ENCODE results near the gene PPIL6.
A peak's percentile ranks its signal among the peaks of the same experiment; 100 is the strongest.

Gene PPIL6

DNA sequence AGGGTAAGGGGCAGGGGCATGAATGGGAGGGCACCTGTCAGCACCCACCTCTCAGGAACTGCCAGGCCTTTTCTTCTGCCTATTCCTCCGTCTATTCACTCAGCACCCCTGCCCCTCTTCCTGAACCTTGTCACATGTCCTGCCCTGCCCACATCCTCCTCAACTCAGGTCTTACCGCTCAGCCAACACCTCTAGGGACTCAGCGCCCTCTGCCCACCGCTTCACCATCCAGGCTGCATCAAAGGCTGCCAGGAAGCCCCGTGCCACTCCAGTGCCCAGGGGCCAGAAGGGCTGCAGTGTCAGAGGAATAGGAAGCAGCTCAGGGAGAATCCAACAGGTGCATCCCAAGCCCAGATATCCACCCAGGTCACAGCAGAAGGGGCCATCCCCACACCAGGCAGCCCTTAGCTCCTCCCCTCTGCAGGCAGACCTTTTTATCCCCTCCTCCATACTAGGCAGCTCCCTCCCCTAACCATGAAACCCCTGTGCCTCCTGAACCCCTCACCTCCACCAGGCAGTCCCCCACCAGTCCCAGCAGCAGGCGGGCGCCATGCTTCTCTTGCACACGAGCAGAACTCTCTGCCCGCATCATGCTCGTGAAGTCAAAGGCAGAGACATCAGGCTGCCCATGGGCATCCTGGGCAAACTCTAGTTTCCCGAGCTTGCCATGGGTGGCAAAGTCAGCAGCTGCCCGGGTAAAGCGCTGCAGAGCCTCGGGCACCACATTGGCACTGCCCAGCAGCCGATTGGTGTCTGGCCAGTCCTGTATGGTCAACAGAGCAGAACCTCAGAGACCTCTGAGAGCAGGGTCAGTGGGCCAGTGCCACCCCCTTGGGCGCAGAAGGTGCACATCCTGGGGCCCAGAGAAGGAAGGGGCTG lies 9.6 kb upstream of the PPIL6 start:
- DNase-seq (ENCODE audit: low read depth in 1 of 2, low spot score in 1 of 2): no peak

DNA sequence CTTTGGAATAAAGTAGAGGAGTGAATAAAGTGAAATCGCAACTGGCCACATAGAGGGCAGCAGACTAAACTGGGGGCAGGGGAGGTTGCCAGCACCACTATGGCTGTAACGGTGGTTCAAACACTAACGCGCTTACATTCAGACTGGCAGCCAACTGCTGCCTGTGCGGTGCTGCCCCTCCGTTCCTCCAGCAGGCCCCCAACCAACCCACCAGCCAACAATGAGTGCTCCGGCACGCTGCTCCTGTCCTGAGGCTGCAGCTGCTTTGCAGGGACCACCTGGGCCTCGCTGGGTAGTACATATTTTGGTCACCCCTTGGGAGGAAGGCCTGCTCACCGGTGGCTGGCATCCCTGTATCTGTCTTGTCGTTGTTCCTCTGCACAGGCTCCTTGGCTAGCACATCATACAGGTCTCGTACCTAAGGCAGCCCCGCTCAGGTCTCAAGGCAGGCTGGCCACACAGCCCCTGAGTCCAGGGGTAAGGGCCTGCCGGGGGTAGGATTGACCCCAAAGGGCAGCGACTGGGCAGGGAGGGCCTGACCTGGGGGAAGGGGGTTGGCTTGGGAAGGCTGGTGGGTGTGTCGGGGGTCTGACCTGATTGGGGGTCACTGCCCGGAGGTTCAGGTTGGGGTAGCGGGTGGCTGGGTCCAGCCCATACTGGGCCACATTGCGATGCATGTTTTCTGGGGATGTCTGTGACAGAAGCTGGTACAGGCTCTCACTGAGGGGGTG lies 8.8 kb upstream of the PPIL6 start:
- DNase-seq (ENCODE audit: low read depth in 1 of 2, low spot score in 1 of 2): no peak

DNA sequence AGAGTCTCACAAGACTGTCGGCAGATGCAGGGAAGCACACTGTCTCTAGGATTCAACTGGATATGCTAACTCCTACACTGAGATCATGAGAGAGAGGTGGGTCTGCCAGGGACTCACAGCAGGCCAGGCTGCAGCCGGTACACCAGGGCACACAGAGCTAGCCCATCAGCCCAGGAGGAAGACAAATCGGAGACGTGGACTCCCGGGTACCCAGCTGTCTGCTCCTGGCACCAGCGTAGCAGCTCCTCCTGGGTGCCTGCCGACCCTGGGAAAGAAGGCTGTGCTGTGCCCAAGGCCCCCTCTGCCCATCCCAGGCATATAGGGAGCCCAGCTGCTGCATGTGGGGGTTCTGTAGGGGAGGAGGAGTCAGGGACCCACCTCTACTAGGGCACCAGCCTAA lies 8.2 kb upstream of the PPIL6 start:
- DNase-seq (ENCODE audit: low read depth in 1 of 2, low spot score in 1 of 2): no peak

DNA sequence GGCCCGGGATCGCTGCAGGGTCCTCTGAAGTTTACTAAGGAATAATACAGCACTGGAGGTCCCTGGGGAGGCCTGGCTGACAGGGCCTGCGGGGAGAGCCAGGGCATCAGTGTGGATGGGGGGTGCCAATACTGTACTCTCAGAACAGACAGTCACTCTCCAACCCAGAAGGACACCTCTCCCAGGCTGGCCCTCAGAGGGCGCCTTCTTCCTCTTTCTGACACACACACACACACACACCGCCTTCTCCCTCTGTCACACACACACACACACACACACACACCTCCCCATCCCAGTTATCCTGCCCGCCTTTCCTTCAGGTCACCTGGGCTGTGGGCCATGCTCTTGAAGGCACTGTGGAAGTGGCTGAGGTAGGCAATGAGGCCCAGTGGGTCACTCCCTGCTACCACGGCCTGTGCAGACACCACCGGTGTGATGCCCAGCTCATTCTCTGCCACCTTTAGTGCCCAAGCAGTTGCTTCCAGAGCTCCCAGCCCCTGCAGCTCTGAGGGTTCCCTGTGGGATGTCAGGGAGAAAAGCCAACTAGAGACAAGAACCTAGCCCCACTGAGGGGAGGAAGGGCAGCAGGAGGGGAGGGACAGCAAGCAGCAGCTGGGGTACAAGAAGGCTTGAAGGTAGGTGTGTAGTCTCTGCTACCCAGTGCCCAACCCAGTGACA lies 7.6 kb upstream of the PPIL6 start:
- DNase-seq (ENCODE audit: low read depth in 1 of 2, low spot score in 1 of 2): no peak

DNA sequence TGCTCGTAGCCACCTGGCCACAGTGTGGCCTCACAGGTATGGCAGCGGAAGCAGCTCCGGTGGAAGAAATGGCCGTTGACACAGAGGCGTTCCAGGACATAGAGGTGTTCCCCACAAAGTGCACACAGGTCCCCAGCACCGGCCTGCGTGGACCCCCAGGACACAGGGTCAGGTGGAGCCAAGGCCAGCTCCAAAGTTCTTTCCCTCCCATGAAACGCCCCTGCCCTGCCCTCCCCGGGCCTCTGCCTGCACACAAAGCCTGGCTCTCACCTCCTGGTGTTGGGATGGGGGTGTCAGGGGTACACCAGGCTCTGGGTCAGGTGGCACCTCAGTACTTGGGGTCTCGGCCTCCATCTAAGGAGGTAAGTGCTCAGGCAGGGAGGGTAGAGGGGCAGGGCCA lies 6.7 kb upstream of the PPIL6 start:
- no peak for DNase-seq (ENCODE audit: low read depth in 1 of 2, low spot score in 1 of 2)

DNA sequence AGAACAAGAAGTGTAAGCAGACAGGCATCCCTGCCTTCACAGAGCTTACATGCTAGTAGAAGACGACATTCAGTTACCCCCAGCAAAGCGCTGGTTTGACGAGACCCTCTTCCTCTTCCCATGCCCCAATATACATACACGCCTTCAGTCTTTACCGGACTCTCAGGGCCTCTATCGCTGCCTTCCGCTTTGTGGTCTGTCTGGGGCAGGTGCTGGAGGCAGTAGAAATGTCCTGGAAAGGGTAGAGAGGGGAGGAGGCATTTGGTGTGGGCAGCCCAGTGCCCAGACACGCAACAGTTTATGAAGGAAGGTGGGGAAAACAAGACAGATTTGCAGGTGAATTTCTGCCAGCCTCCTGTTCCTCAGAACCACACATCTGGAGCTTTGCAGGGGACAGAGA lies 6.1 kb upstream of the PPIL6 start:
- no peak for DNase-seq (ENCODE audit: low read depth in 1 of 2, low spot score in 1 of 2)

DNA sequence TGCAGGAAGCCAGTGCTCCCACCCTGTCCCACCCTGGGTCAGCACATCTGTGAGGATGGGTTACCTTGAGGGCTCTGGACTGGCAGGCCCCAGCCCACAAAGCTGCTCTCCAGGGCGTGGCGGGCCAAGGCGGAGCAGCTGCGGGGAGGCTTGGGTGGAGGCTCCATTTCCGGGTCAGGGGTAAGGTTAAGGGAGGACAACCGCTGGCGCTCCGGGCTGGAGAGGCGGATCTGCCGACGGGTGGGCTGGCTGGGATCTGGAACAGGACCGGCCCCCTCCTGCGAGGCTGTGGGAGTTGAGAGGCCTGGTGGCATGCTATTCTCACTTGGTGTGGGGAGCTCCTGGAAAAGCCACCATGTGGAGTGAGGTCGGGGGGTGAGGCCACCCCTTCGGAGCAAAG lies 5.6 kb upstream of the PPIL6 start:
- no peak for DNase-seq (ENCODE audit: low read depth in 1 of 2, low spot score in 1 of 2)

DNA sequence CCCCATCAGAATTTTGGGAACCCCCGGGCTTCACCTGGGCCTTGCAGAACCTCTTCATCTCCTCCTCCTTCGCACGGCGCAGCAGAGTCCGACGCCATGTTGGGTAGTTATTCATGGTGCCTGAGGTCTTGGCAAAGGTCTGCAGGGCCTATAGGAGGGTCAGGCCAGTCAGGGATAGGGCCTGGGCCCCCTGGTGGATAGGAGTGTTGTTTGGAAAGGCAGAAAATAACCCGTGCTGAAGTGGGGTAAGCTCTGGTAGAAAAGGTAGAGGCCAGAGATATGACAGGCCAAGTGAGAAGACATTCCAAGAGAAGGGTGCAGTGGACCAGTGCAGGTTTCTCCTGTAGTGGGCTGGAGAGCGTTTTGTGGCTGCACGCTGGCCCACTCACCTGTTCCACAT lies 5.0 kb upstream of the PPIL6 start:
- DNase-seq (ENCODE audit: low read depth in 1 of 2, low spot score in 1 of 2): no peak

DNA sequence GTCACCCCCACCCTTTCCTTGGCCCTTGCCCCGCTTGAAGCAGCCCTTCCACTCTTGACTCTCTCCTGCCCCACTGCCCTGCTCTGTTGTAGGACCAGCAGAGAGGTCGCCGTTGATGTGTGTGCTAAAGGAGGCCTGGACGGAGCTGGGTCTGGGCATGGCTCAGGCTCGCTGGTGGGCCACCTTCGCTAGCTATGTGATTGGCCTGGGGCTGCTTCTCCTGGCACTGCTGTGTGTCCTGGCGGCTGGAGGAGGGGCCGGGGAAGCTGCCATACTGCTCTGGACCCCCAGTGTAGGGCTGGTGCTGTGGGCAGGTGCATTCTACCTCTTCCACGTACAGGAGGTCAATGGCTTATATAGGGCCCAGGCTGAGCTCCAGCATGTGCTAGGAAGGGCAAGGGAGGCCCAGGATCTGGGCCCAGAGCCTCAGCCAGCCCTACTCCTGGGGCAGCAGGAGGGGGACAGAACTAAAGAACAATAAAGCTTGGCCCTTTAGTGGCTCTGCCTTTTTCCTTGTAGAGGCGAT lies 3.1 kb upstream of the PPIL6 start:
- DNase-seq (ENCODE audit: low read depth in 1 of 2, low spot score in 1 of 2): no peak

DNA sequence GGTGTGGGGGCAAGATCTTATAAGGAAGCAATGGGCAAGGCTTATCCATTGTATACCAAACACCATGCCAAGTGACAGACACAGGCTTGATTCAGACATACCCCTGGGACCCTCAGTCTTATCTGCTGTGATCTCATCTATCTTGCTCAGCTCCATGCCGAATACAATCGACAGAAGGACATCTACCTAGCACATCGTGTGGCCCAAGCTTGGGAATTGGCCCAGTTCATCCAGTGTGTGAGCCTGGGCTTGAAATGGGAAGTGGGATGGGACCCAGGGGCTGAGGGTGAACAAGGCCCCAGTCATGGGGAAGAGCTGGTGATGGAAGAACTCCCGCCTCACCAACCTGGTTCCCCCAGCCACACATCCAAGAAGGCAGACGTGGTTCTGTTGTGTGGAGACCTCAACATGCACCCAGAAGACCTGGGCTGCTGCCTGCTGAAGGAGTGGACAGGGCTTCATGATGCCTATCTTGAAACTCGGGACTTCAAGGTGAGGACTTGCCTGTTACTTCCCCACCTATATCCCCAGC lies 2.0 kb upstream of the PPIL6 start:
- no peak for DNase-seq (ENCODE audit: low read depth in 1 of 2, low spot score in 1 of 2)

DNA sequence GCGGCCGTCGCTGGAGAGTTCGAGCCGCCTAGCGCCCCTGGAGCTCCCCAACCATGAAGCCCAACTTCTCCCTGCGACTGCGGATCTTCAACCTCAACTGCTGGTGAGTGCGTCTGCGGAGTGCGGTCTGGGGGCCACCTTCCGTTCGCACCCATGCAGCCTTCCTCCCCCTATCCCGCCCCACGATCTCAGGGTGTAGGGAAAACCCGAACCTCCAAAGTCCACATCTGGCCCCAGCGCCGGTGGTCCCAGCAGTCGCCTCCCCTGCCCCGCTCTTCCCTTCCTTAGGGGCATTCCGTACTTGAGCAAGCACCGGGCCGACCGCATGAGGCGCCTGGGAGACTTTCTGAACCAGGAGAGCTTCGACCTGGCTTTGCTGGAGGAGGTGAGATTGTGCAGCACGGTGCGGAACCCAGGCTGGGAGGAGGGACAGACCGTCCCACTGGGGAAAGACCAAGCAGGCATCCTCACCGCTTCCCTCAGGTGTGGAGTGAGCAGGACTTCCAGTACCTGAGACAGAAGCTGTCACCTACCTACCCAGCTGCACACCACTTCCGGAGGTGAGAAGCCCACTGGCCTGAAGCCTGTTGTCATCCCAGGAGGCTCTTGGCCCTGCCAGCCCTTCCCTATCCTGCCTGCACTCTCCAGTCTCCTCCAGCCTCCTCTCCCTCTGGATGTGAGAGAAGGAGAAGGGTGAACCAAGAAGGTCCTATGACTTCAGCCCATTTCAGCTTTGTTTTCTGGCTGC lies 815 bp upstream of the PPIL6 start:
- peak in 1 of 2 donors; percentile 29 for DNase-seq (ENCODE audit: low read depth in 1 of 2, low spot score in 1 of 2)

DNA sequence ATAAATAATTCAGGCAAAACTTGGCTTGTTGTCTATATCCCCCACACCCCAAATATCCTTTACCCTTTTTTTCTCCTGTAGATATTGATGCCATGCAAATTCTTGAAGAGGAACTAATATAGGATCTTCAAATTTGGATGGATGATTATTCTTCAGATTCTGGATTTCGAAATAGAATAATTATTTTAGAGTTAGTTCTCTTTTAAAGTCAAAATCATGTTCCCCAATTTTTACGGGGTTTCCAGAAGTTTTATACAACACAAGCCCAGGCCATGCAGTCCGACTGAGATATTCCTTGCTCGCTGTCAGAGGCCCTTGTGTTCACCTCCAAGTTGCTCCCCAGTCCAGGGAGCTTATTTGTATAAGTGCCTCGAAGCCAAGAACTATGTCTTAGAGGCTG lies 4.4 kb downstream of the PPIL6 start:
- DNase-seq (ENCODE audit: low read depth in 1 of 2, low spot score in 1 of 2): no peak

DNA sequence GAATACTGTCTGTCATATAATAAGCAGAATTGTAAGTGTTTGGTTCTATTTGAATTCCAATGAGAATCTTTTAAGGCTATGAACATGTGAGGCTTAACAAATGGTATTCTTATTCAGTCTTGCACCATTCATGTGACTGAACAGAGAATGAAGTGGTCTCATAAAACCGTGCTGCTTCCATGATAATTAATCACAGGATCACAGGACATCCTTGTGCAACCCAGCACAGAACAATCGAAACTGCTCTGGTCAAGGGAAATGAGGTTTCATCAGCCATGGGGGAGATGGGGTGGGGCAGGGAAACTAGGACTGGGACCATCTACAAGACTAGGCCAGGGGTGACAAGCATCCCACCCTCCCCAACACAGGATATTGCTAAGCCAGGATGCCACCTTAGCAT lies 6.0 kb downstream of the PPIL6 start:
- no peak for DNase-seq (ENCODE audit: low read depth in 1 of 2, low spot score in 1 of 2)

DNA sequence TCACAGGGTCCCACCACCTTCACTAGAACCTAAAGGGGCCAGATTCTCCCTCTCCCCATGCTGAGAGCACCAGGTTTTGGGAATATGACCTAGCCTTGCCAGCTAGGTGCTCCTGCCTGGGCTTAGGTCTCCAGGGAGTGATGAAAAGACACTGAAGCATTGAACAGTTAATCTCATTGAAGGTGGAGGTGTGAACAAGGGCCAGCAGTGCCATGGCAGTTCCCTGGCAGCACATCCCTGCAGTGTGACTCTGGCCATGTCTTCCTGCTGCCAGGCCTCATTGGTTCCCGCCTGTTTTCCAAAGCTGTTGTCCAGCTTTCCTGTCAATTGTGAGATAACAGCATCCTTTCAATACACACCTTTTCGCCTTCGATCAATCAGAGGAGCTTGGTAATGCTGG lies 10.9 kb downstream of the PPIL6 start:
- DNase-seq (ENCODE audit: low read depth in 1 of 2, low spot score in 1 of 2): no peak

DNA sequence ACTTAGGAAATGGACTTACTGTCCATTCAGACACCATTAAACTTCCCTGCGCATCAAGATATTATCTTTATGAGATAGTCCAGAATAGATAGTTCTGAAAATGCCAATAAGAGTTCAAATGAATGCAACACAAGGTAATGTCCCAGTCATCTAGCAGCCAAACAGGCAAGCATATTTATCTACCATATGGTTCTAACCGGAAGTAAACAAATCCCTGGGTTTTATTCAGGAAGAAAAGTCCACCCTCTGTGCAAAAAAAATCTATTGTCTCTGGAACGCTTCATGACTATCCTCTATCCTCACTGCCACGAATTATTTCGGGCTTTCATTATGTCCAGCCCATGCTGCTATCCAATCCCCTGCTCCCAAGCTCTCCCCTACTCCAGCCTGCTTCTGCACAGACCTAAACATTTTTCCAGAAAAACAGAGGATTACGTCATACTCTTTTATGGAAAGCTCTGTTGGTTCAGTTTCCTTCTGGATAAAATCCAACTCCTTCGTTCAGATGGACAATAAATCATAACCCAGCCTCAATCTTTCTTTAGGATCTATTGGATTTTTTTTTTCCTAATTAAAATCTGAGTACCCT lies 11.4 kb downstream of the PPIL6 start:
- DNase-seq (ENCODE audit: low read depth in 1 of 2, low spot score in 1 of 2): no peak

DNA sequence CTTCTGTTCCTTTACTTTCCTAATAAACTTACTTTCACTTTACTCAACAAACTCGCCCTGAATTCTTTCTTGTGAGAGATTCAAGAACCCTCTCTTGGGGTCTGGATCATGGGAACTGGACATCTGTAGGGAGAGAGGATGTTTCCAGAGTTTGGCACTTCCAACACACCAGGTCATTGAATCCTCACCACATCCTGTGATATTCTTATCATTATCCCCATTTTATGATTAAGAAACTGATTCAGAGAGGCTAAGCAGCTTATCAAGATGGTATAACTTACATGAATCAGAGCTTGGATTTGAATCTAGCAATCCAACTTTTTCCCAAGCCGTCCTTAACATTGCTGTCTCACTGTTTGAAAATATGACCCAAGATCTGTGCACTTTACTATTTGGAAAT lies 15.5 kb downstream of the PPIL6 start:
- DNase-seq (ENCODE audit: low read depth in 1 of 2, low spot score in 1 of 2): no peak

DNA sequence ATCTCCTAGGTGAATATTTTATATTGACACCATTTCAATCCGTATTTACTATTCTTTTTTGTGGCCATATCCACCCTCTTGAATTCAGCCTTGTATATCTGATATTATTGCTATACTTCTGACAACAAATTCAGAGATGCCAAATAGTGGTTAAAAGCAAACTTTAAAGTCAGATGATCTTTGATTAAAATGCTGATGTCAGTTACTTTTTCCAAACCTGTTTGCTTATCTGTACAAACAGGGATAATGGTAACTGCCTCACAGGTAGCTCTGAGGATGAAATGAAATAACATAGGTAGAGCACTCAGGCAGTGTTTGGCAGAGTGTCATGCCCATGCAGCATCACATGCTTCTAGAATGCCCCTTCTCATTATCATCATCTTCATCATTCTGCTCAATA lies 19.2 kb downstream of the PPIL6 start:
- DNase-seq (ENCODE audit: low read depth in 1 of 2, low spot score in 1 of 2): no peak

DNA sequence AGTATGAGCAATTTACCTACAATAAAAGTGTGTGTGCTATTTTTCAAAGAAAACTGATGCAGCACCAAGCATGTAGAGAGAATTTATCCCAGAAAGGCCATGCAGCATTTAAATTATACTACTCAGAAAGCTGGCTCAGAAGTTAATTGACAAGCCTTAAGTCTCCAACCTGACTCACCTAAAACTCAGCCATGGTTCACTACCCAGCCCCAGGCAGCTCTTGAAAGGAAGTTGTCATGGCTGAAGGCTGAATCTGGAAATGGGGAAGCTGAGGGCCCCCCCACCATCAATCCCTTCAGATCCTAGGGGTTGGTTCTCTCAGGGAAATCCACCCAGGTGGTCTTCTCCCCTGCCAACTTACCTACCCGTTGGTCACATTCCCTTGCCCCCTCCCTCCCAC lies 19.7 kb downstream of the PPIL6 start:
- DNase-seq (ENCODE audit: low read depth in 1 of 2, low spot score in 1 of 2): no peak

DNA sequence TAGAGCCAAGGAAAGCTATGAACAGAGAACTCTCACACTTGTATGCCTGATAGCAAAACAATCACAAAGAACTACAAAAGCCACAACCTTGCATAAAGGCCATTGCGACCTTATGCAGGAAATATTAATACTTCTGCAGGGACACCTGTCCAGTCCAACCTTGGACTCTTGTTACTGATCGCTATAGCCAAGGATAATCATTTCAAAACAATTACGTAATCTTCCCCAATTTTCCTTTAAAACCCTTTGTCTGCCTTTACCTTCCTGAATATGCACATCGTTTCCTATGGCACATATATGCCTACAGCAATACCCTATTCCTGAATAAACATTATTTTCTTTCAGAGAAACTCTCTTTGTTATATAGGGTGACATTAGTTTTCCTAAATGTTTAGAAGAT lies 22.8 kb downstream of the PPIL6 start:
- no peak for DNase-seq (ENCODE audit: low read depth in 1 of 2, low spot score in 1 of 2)

DNA sequence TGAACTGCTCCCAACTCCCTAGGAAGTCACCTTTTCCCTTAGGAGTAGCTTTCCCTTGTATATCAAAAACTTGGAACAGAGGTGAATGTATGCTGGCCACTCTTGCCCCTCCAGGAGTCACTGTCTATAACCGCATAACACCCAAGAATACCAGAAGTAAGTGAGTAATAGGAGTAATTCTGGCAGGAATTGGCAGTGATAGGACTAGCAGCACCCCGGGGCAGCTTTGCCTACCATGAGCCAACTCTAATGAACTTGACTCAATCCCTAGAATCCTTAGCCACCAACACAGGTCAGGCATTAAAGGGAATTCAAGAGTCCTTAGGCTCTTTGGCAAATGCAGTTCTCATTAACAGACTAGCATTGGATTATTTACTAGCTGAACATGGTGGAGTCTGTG lies 29.4 kb downstream of the PPIL6 start:
- DNase-seq (ENCODE audit: low read depth in 1 of 2, low spot score in 1 of 2): no peak

DNA sequence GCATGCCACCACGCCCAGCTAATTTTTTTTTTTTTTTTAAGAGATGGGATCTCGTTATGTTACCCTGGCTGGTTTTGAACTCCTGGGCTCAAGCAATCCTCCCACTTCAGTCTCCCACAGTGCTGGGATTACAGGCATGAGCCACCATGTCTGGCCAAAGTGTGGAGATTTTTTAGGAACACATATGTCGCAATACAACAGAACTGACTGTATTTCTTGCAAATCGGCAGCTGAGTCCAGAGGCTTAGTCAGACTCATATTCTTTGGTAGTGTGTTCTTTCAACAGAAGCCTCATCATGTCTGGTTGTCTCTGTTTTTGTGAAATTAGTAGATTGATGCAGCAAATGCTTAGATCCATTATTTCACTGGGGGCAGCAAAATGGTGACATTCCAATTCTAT lies 34.2 kb downstream of the PPIL6 start:
- no peak for DNase-seq (ENCODE audit: low read depth in 1 of 2, low spot score in 1 of 2)

Data from activated T-helper 1 cell treated with anti-CD3 and anti-CD28 coated beads, Interleukin-2, amount 50 U/mL, for 16 hours (primary cell).